Nephron (organoid): Measurements from ENCODE around the gene MOV10.

ENCODE experiments used
- H3K27ac Mint-ChIP-seq, 3 experiments: 2 replicates each; pipeline ENCODE4 v1.8.0; 2020; ENCODE audit warnings: mixed read lengths in 3 of 3, mild to moderate bottlenecking in 2 of 3, moderate library complexity in 1 of 3
- H3K27me3 Mint-ChIP-seq: 2 replicates; pipeline ENCODE4 v1.8.0; 2021; ENCODE audit warnings: low read depth, mild to moderate bottlenecking, moderate library complexity, mixed read lengths
- H3K36me3 Mint-ChIP-seq: 2 replicates; pipeline ENCODE4 v1.8.0; 2020; ENCODE audit warnings: low read depth, mixed read lengths
- H3K4me1 Mint-ChIP-seq: 2 replicates; pipeline ENCODE4 v1.8.0; 2020; ENCODE audit warnings: mixed read lengths
- H3K4me3 Mint-ChIP-seq, 3 experiments: 2 replicates each; pipeline ENCODE4 v1.8.0; 2020; ENCODE audit warnings: mild to moderate bottlenecking in 3 of 3, mixed read lengths in 3 of 3, moderate library complexity in 2 of 3
- H3K9me3 Mint-ChIP-seq: 2 replicates; pipeline ENCODE4 v1.8.0; 2020; ENCODE audit warnings: mixed read lengths
- CTCF ChIP-seq, 3 experiments: fragments of 200-600 bp; sonication (generic); IDR thresholded peaks; one replicate each; pipeline ENCODE4 v1.5.0; 2021; ENCODE audit warnings: antibody characterized with exemption in 3 of 3; ENCODE audit not compliant: unreplicated experiment in 3 of 3

The MOV10 gene

GRCh38 chr1:112674440-112674985 is at the start of gene MOV10:
MOV10 (plus strand) TSS chr1:112674659; CDS start chr1:112674913, 254 bp downstream.
- Mint-ChIP-seq H3K4me3 (peak within 1 kb of the TSS; percentile 97 to 98 (median 97)), H3K9me3 (no peaks in the 10 kb centered on the region), H3K27me3 (no peaks in the 10 kb centered on the region), H3K4me1 (peaks cover 38% of the 10 kb centered on the region), H3K36me3 (peaks cover 50% of the 10 kb centered on the region), H3K27ac (peak within 1 kb of the TSS; percentile 99)
- TF ChIP-seq CTCF (IDR thresholded peaks at IDR 0.05; ENCODE audit: unreplicated experiment in 3 of 3): no peak

GRCh38 chr1:112625696-112626095 is 48.8 kb upstream of the MOV10 start:
- no peak for TF ChIP-seq CTCF (IDR thresholded peaks at IDR 0.05; ENCODE audit: unreplicated experiment in 3 of 3)
- H3K9me3 Mint-ChIP-seq: no peaks in the 10 kb centered on the region
- peaks cover 14% of the 10 kb centered on the region for H3K36me3 Mint-ChIP-seq
- no peak overlapping the region for H3K27ac Mint-ChIP-seq
- H3K4me1 Mint-ChIP-seq: peaks cover 30% of the 10 kb centered on the region
- no peak overlapping the region for H3K4me3 Mint-ChIP-seq
- H3K27me3 Mint-ChIP-seq: no peaks in the 10 kb centered on the region

- Mint-ChIP-seq H3K9me3 (no peaks in the 10 kb centered on the region), H3K27me3 (no peaks in the 10 kb centered on the region), H3K36me3 (peaks cover 17% of the 10 kb centered on the region), H3K4me3 (no peak overlapping the region), H3K4me1 (peaks cover 25% of the 10 kb centered on the region), H3K27ac (no peak overlapping the region)
- TF ChIP-seq CTCF (IDR thresholded peaks at IDR 0.05; ENCODE audit: unreplicated experiment in 3 of 3): no peak
Measured at GRCh38 chr1:112626193-112626592, 48.3 kb upstream of the MOV10 start.

GRCh38 chr1:112626887-112627286 is 47.6 kb upstream of the MOV10 start:
- Mint-ChIP-seq H3K9me3 (no peaks in the 10 kb centered on the region), H3K4me1 (peaks cover 25% of the 10 kb centered on the region), H3K27me3 (no peaks in the 10 kb centered on the region), H3K27ac (no peak overlapping the region), H3K4me3 (no peak overlapping the region), H3K36me3 (peaks cover 21% of the 10 kb centered on the region)
- TF ChIP-seq CTCF (IDR thresholded peaks at IDR 0.05; ENCODE audit: unreplicated experiment in 3 of 3): no peak

GRCh38 chr1:112628516-112628915 is 45.9 kb upstream of the MOV10 start:
- no peak overlapping the region for H3K4me3 Mint-ChIP-seq
- H3K4me1 Mint-ChIP-seq: peaks cover 14% of the 10 kb centered on the region
- no peaks in the 10 kb centered on the region for H3K9me3 Mint-ChIP-seq
- TF ChIP-seq CTCF (IDR thresholded peaks at IDR 0.05; ENCODE audit: unreplicated experiment in 3 of 3): no peak
- peaks cover 32% of the 10 kb centered on the region for H3K36me3 Mint-ChIP-seq
- no peaks in the 10 kb centered on the region for H3K27me3 Mint-ChIP-seq
- H3K27ac Mint-ChIP-seq: no peak overlapping the region

- Mint-ChIP-seq H3K4me1 (peaks cover 14% of the 10 kb centered on the region), H3K27me3 (no peaks in the 10 kb centered on the region), H3K9me3 (no peaks in the 10 kb centered on the region), H3K4me3 (no peak overlapping the region), H3K36me3 (peaks cover 38% of the 10 kb centered on the region), H3K27ac (no peak overlapping the region)
- TF ChIP-seq CTCF (IDR thresholded peaks at IDR 0.05; ENCODE audit: unreplicated experiment in 3 of 3): no peak
Measured at GRCh38 chr1:112629256-112629655, 45.2 kb upstream of the MOV10 start.
